Brain pericyte (primary cell): ENCODE results near the gene CHRNB1.

ENCODE experiments used
- DNase-seq: peaks from one replicate; pipeline ENCODE4 v3.0.0-alpha.2; 2012; ENCODE audit warnings: low read depth, low spot score

Gene CHRNB1

GRCh38 chr17:7483255-7484066 lies 38.6 kb downstream of the CHRNB1 start:
- DNase-seq = peak; percentile 77

DNA sequence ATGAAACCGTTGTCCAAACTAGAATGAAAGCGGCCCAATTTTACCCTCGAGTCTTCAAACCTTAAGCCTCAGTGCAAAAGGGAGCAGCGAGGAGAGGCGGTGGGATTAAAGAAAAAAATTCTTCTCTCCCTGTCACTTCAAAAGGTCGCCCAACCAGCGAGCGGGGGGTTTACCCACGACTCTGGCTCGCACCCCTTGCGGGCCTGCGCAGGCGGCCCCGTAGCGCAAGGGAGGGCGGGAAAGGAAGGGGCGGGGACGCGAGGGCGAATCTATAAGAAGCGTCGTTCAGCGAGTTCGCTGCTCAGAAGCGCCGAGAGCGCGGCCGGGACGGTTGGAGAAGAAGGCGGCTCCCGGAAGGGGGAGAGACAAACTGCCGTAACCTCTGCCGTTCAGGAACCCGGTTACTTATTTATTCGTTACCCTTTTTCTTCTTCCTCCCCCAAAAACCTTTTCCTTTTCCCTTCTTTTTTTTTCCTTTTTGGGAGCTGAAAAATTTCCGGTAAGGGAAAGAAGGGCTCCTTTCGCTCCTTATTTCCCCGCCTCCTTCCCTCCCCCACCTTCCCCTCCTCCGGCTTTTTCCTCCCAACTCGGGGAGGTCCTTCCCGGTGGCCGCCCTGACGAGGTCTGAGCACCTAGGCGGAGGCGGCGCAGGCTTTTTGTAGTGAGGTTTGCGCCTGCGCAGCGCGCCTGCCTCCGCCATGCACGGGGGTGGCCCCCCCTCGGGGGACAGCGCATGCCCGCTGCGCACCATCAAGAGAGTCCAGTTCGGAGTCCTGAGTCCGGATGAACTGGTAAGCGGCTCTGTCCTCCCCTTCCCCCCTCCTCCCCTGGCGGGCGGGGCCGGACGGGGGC lies 39.4 kb downstream of the CHRNB1 start, which contains the start of gene POLR2A:
Gene POLR2A, plus strand, starts transcription at position 300 of the 852 bp plus-strand sequence.
- DNase-seq = peak; percentile 96

GRCh38 chr17:7484919-7485377 lies 40.1 kb downstream of the CHRNB1 start:
- no peak for DNase-seq

DNA sequence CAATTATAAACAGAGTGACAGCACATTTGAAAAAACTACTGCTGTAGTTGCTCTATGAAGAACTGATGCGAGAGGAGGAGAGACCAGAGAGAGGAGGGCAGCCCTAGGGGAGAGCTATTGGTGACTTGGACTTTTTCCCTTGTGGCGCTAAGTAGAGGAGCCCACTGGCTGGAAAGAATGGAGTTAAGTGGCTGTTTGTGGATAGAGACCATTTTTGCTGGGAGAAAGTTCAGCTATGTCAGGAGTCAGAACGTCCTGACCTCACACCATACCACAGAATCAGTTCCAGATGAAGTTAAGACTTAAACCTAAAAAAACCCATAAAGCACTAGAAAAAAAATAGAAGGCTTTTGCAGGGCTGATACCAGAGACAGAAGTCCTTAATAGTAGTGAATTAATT lies 41.3 kb downstream of the CHRNB1 start:
- no peak for DNase-seq

DNA sequence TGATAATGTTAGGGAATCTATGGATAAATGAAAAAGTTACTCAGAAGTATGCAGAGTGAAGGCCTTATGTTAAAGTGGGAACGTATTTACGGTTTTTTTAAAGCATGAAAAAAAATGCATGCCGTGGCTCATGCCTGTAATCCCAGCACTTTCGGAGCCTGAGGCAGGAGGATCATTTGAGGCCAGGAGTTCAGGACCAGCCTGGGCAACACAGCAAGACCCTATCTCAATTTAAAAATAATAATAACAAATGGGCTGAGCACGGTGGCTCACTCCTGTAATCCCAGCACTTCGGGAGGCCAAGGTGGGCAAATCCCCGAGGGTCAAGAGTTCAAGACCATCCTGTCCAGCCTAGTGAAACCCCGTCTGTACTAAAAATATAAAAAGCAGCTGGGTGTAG lies 45.3 kb downstream of the CHRNB1 start:
- DNase-seq = no peak

DNA sequence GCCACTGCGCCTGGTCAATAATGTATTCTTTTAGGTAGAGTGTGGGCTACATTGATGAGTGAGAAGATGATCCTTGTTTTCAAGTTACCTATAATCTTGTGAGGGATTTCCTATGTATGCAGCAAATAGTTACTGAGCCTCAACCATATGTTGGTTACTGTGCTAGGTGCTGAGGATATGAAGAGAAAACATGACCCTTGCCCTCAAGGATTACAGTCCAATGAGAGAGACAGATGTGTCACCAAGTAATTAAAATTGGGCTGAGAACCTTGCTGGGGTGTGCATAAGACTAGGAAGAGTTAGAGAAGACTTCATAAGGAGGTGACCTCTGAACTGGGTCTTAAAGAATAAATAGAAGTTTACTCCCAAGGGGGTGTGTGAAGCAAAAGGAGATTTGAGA lies 46.7 kb downstream of the CHRNB1 start:
- DNase-seq = no peak

DNA sequence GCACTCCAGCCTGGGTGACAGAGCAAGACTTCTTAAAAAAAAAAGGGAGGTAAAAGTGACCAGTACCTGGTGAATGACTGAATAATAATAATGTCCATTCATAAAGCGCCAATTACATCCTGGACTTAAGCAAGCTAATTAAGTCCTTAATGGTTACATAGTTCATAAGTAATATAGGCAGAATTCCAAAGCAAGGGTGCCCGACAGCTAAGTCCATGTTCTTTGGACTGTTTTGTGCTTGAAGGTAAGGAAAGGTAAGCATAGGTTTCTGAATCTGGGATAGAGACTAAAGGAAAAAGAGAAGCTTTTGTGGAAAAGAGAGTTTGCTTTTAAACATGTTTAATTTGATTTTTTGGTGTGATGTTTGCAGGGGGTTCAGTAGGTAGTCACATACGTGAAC lies 49.1 kb downstream of the CHRNB1 start:
- DNase-seq = no peak

GRCh38 chr17:7495906-7496434 lies 51.1 kb downstream of the CHRNB1 start:
- no peak for DNase-seq

GRCh38 chr17:7496470-7497183 lies 51.8 kb downstream of the CHRNB1 start:
- no peak for DNase-seq

- no peak for DNase-seq
Measured at GRCh38 chr17:7497228-7497627, 52.4 kb downstream of the CHRNB1 start.

DNA sequence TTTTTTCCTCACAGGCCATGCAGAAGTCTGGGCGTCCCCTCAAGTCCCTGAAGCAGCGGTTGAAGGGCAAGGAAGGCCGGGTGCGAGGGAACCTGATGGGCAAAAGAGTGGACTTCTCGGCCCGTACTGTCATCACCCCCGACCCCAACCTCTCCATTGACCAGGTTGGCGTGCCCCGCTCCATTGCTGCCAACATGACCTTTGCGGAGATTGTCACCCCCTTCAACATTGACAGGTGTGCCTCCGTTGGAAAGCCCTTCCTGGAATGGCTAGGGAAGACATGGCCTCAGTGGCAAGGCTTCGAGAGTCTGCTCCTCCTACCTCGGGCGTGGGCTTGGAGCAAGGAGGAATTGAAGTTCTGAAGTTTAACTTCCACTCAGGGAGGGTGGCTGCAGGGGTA lies 52.8 kb downstream of the CHRNB1 start:
- DNase-seq = no peak

DNA sequence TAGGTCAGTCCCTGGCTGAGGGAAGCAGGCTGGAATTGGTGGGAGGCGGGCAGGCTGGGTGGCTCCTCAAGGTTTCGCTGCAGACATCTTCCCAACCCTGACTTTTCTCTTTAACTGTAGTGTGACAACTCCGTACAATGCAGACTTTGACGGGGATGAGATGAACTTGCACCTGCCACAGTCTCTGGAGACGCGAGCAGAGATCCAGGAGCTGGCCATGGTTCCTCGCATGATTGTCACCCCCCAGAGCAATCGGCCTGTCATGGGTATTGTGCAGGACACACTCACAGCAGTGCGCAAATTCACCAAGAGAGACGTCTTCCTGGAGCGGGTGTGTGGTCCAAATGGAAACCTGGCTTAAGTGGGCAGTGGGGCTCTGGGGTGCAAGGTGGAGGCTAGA lies 54.3 kb downstream of the CHRNB1 start:
- no peak for DNase-seq

DNA sequence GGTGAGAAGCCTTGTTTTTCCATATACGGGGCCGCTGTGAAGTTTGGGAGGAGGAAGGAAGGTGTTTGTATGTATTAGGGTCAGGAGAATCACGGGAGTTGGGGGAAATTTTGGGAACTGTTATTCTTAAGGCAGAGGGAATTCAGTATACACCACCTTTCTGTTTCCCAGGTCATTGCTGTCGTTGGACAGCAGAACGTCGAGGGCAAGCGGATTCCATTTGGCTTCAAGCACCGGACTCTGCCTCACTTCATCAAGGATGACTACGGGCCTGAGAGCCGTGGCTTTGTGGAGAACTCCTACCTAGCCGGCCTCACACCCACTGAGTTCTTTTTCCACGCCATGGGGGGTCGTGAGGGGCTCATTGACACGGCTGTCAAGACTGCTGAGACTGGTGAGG lies 56.9 kb downstream of the CHRNB1 start:
- no peak for DNase-seq

GRCh38 chr17:7502171-7502847 lies 57.4 kb downstream of the CHRNB1 start:
- DNase-seq = no peak

GRCh38 chr17:7502987-7503386 lies 58.1 kb downstream of the CHRNB1 start:
- no peak for DNase-seq

DNA sequence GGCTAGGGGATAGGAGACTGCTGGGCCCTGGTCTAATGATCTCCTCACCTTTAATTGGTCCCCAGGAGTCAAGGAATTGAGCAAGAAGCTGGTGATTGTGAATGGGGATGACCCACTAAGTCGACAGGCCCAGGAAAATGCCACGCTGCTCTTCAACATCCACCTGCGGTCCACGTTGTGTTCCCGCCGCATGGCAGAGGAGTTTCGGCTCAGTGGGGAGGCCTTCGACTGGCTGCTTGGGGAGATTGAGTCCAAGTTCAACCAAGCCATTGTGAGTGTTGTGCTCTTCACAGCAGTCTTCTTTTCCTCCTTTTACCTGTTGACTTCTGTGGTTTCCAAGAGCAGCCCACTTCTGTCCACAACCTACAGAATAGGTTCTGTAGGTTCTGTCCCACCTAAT lies 58.7 kb downstream of the CHRNB1 start:
- no peak for DNase-seq
